ENCODE results near the gene HECW1. TPM values are rescaled to one million over a fixed set of nuclear protein-coding genes. Genes with fewer than 3 reads are reported as not detected.

HECW1 gene
- total RNA-seq, 2 experiments from 2014 or later, result not detected

DNA sequence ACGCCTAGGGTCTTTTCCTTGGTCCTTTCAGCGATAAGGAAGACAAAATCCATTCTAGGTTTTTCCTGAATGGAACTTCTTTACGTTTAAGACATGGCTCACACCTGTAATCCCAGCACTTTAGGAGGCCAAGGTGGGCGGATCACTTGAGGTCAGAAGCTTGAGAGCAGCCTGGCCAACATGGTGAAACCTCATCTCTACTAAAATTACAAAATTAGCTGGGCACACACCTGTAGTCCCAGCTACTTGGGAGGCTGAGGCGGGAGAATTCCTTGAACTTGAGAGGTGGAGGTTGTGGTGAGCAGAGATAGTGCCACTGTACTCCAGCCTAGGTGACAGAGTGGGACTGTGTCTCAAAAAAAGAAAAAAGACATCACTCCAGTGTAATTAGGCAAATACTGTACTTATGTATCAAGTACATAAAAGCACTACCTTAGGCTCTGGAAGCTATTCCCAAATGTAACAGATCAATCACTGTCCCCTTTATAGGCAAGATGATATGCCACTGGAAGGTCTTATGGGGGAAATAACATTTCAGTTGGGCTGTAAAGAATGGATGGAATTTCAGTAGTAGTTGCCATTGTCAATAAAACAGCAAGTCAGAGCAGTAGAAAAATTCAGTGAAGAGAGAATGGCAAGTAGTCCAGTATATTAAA lies 476.2 kb downstream of the HECW1 start:
- Mint-ChIP-seq H3K27ac (peak overlapping the region; percentile 83), H3K27me3 (no peaks in the 10 kb centered on the region), H3K4me3 (peak overlapping the region; percentile 22), H3K9me3 (no peaks in the 10 kb centered on the region), H3K4me1 (ENCODE audit: low read depth) (peaks cover 63% of the 10 kb centered on the region), H3K36me3 (ENCODE audit: low read depth) (peaks cover 18% of the 10 kb centered on the region)
- ChIA-PET CTCF (interaction anchor here (1.4 to 12.9 kb wide), 3 partner anchors 8 to 111 kb away, joined by 5 to 452 read pairs (median 173); no protein-coding TSS in a partner anchor), POLR2A (interaction anchor here (0.6 to 8.0 kb wide), 6 partner anchors 29 to 1323 kb away, joined by 3 to 159 read pairs (median 4); no protein-coding TSS in a partner anchor)
- TF ChIP-seq, protein P1, sequence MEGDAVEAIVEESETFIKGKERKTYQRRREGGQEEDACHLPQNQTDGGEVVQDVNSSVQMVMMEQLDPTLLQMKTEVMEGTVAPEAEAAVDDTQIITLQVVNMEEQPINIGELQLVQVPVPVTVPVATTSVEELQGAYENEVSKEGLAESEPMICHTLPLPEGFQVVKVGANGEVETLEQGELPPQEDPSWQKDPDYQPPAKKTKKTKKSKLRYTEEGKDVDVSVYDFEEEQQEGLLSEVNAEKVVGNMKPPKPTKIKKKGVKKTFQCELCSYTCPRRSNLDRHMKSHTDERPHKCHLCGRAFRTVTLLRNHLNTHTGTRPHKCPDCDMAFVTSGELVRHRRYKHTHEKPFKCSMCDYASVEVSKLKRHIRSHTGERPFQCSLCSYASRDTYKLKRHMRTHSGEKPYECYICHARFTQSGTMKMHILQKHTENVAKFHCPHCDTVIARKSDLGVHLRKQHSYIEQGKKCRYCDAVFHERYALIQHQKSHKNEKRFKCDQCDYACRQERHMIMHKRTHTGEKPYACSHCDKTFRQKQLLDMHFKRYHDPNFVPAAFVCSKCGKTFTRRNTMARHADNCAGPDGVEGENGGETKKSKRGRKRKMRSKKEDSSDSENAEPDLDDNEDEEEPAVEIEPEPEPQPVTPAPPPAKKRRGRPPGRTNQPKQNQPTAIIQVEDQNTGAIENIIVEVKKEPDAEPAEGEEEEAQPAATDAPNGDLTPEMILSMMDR (IDR thresholded peaks at IDR 0.05), result no peak
- ATAC-seq (no peak), DNase-seq (no peak)
- intact Hi-C loops (cut with micrococcal nuclease), result loop anchor here (5.0 kb wide), 1 partner anchor 34 kb away; no protein-coding TSS in a partner anchor

DNA sequence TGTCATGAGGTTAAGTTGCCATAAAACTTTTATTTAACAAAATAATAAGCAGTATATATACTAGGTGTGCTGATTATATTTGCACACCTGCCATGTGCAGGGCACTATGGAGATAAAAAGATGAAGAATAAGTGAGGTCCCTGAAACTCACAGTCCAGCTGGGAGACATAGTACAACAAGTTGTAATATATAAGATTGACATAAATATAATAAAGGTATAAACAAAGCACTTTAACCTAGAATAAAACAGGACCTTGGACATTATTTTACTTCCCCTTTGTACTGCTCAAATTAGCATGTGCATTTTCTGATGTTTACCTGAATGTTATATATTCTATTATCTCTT lies 476.7 kb downstream of the HECW1 start:
- peaks cover 16% of the 10 kb centered on the region for H3K36me3 Mint-ChIP-seq (ENCODE audit: low read depth)
- H3K27me3 Mint-ChIP-seq, result no peaks in the 10 kb centered on the region
- peak overlapping the region; percentile 29 for H3K4me3 Mint-ChIP-seq
- peak overlapping the region; percentile 83 for H3K27ac Mint-ChIP-seq
- ChIA-PET POLR2A (interaction anchor here (0.8 to 2.8 kb wide), 2 partner anchors 28 to 80 kb away, joined by 3 to 10 read pairs; no protein-coding TSS in a partner anchor), CTCF (interaction anchor here (12.9 kb wide), 1 partner anchor 111 kb away, joined by 452 read pairs; no protein-coding TSS in a partner anchor)
- peaks cover 68% of the 10 kb centered on the region for H3K4me1 Mint-ChIP-seq (ENCODE audit: low read depth)
- ATAC-seq (no peak), DNase-seq (no peak)
- H3K9me3 Mint-ChIP-seq, result no peaks in the 10 kb centered on the region
- intact Hi-C loops (cut with micrococcal nuclease), result loop anchor here (5.0 kb wide), 1 partner anchor 33 kb away; no protein-coding TSS in a partner anchor
- TF ChIP-seq, protein P1 (IDR thresholded peaks at IDR 0.05), result no peak

DNA sequence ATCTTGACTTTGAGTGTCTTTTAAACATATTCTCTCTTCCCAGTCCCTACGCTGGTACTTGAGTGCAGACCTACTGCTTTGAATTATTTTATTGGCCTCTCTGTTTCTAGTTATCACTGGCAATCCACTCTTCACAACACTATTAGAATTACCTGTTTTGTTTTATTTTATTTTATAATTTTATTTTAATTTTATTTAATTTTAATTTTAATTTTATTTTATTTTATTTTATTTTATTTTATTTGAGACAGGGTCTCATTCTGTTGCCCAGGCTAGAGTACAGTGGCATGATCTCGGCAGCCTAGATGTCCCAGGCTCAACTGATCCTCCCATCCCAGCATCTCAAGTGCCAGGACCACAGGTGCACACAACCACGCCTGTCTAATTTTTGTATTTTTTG lies 477.3 kb downstream of the HECW1 start:
- intact Hi-C loops (cut with micrococcal nuclease), result loop anchor here (2.0 to 5.0 kb wide), 2 partner anchors 33 to 59 kb away; no protein-coding TSS in a partner anchor
- ATAC-seq (no peak), DNase-seq (no peak)
- Mint-ChIP-seq H3K9me3 (no peaks in the 10 kb centered on the region), H3K27me3 (no peaks in the 10 kb centered on the region), H3K4me3 (peak overlapping the region; percentile 53), H3K27ac (peak overlapping the region; percentile 69), H3K4me1 (ENCODE audit: low read depth) (peaks cover 74% of the 10 kb centered on the region), H3K36me3 (ENCODE audit: low read depth) (peaks cover 14% of the 10 kb centered on the region)
- ChIA-PET CTCF (interaction anchor here (12.9 kb wide), 1 partner anchor 110 kb away, joined by 452 read pairs; no protein-coding TSS in a partner anchor), POLR2A (interaction anchor here (0.6 to 3.5 kb wide), 4 partner anchors 11 to 59 kb away, joined by 3 to 22 read pairs (median 7); no protein-coding TSS in a partner anchor)
- TF ChIP-seq, protein P1 (IDR thresholded peaks at IDR 0.05), result no peak

DNA sequence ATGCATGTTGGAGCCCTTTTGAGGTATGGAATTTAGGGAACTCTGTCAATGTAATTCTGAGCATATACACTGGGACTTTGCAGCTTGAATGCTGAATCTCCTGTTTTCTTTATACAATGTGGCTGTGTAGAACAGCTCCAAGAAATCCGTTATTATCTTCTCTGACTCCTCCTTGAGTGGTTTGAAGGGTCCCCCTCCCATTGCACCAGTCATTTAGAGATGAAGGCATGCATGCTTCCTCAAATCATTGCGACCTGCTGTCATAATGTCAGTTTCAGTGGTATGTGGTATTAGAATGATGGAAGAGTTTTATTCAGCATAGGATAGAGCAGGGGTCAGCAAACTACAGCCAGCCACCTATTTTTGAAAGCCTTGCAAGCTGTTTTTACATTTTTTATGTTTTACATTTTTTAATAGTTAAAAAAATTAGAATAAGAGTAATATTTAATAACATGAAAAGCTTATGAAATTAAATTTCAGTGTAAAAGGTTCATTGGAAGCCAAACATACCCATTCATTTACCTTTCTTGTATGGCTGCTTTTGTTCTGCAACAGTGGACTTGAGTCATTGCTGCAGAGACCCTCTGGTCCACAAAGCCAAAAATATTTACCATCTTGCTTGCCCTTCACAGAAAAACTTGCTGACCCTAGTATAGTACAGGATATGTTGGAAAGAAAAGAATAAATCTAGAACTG lies 478.6 kb downstream of the HECW1 start:
- DNase-seq, result peak; percentile 77
- CTCF ChIA-PET, result interaction anchor here (0.7 to 1.6 kb wide), 10 partner anchors 8 to 248 kb away, joined by 3 to 14 read pairs (median 3); partner anchors contain the start of gene STK17A
- TF ChIP-seq, protein P1 (IDR thresholded peaks at IDR 0.05), result no peak

More for the DNA sequence above, 478.6 kb downstream of the HECW1 start:
- ATAC-seq, result peak; percentile 56
- POLR2A ChIA-PET, result interaction anchor here (0.6 to 3.5 kb wide), 12 partner anchors 8 to 102 kb away, joined by 3 to 22 read pairs (median 5); partner anchors contain the start of gene STK17A
- H3K36me3 Mint-ChIP-seq (ENCODE audit: low read depth), result peaks cover 17% of the 10 kb centered on the region
- H3K4me1 Mint-ChIP-seq (ENCODE audit: low read depth), result peaks cover 80% of the 10 kb centered on the region
- H3K27ac Mint-ChIP-seq, result peak overlapping the region; percentile 86
- H3K9me3 Mint-ChIP-seq, result no peaks in the 10 kb centered on the region
- intact Hi-C loops (cut with micrococcal nuclease), result loop anchor here (2.0 kb wide), 1 partner anchor 58 kb away; no protein-coding TSS in a partner anchor
- H3K27me3 Mint-ChIP-seq, result no peaks in the 10 kb centered on the region
- peak overlapping the region; percentile 46 for H3K4me3 Mint-ChIP-seq

Data from activated CD8-positive, alpha-beta T cell treated with anti-CD3 and anti-CD28 coated beads for 36 hours (primary cell).